IMR-90 (cell line): ENCODE measurements around the gene RASGEF1C. TPM values are rescaled to one million over a fixed set of nuclear protein-coding genes. Genes with fewer than 3 reads are reported as not detected.

Source experiments
- ATAC-seq: fragments of 200-7000 bp; cut with Tn5 transposase; 2 replicates; pipeline ENCODE4 v1.9.1; 2020; ENCODE audit warnings: low read depth, mild to moderate bottlenecking, moderate library complexity
- BruUV-seq: library from RNA; stranded (reverse); fragments of 400-500 nt; replicated peaks from 2 replicates; lab custom pipeline; 2021; lab: Mats Ljungman, UMichigan
- CTCF ChIA-PET: fragments of 300-600 bp; formaldehyde crosslinking; extraction: SDS; loops from one replicate; lab custom pipeline; 2021; ENCODE audit warnings: antibody characterized with exemption; lab: Yijun Ruan, JAX
- POLR2A ChIA-PET: fragments of 300-600 bp; sonication (Branson Sonifier 250); formaldehyde crosslinking; loops from one replicate; lab custom pipeline; 2022; ENCODE audit warnings: antibody characterized with exemption; ENCODE audit not compliant: unreplicated experiment; lab: Charles Lee
- DNase-seq: peaks from one replicate; pipeline ENCODE4 v3.0.0; 2013
- H2AFZ ChIP-seq: replicated peaks from 2 replicates; pipeline ENCODE3; 2013; ENCODE audit warnings: low read length, mild to moderate bottlenecking; ENCODE audit not compliant: poor library complexity
- H2AK5ac ChIP-seq: 2 replicates; pipeline ENCODE4 v1.6.1; 2013; ENCODE audit warnings: low read depth, low read length, inconsistent platforms
- H2AK9ac ChIP-seq: replicated peaks from 2 replicates; pipeline ENCODE3; 2013; ENCODE audit warnings: mild to moderate bottlenecking, low read depth, low read length, moderate library complexity; ENCODE audit not compliant: poor library complexity
- H2BK120ac ChIP-seq: 2 replicates; pipeline ENCODE4 v1.6.1; 2013; ENCODE audit warnings: low read depth, low read length, inconsistent platforms
- H2BK15ac ChIP-seq: 3 replicates; pipeline ENCODE4 v1.6.1; 2013; ENCODE audit warnings: low read depth, low read length, inconsistent platforms
- H2BK20ac ChIP-seq: 2 replicates; pipeline ENCODE4 v1.6.1; 2013; ENCODE audit warnings: low read depth, mild to moderate bottlenecking, inconsistent platforms, low read length, moderate library complexity
- H2BK5ac ChIP-seq: 2 replicates; pipeline ENCODE4 v1.6.1; 2013; ENCODE audit warnings: mild to moderate bottlenecking, low read depth, low read length, inconsistent platforms; ENCODE audit not compliant: poor library complexity, severe bottlenecking
- H3K14ac ChIP-seq: replicated peaks from 2 replicates; pipeline ENCODE4 v1.6.1; 2013; ENCODE audit warnings: low read depth, low read length, inconsistent platforms
- H3K18ac ChIP-seq: 2 replicates; pipeline ENCODE4 v1.6.1; 2013; ENCODE audit warnings: low read depth, low read length, control low read depth
- H3K23ac ChIP-seq: 2 replicates; pipeline ENCODE4 v1.6.1; 2013; ENCODE audit warnings: low read depth, low read length, inconsistent platforms
- H3K27ac ChIP-seq: 2 replicates; pipeline ENCODE4 v1.5.1; 2013; ENCODE audit warnings: mild to moderate bottlenecking, control low read depth, low read length; ENCODE audit not compliant: insufficient read depth
- H3K27me3 ChIP-seq: 2 replicates; pipeline ENCODE4 v1.6.1; 2013; ENCODE audit warnings: low read length; ENCODE audit not compliant: control insufficient read depth, insufficient read depth
- H3K36me3 ChIP-seq: 2 replicates; pipeline ENCODE4 v1.6.1; 2013; ENCODE audit warnings: low read length, mixed read lengths; ENCODE audit not compliant: control insufficient read depth, insufficient read depth
- H3K4ac ChIP-seq: 2 replicates; pipeline ENCODE4 v1.6.1; 2013; ENCODE audit warnings: low read depth, low read length, inconsistent platforms
- H3K4me1 ChIP-seq: 2 replicates; pipeline ENCODE4 v1.6.1; 2013; ENCODE audit warnings: low read length, mixed read lengths; ENCODE audit not compliant: control insufficient read depth, insufficient read depth
- H3K4me2 ChIP-seq: 2 replicates; pipeline ENCODE4 v1.6.1; 2013; ENCODE audit warnings: low read depth, mild to moderate bottlenecking, control low read depth, low read length, moderate library complexity
- H3K4me3 ChIP-seq: 2 replicates; pipeline ENCODE4 v1.5.1; 2013; ENCODE audit warnings: low read depth, mild to moderate bottlenecking, control low read depth, low read length, moderate library complexity; ENCODE audit not compliant: insufficient read depth
- H3K56ac ChIP-seq: 2 replicates; pipeline ENCODE4 v1.6.1; 2013; ENCODE audit warnings: low read length, inconsistent platforms; ENCODE audit not compliant: insufficient read depth; ENCODE audit errors: extremely low read depth
- H3K79me1 ChIP-seq, 2 experiments: 2 replicates each; pipeline ENCODE4 v1.6.1; 2013; ENCODE audit warnings: low read length in 2 of 2, inconsistent platforms in 1 of 2, low read depth in 1 of 2
- H3K9ac ChIP-seq: 2 replicates; pipeline ENCODE4 v1.6.1; 2013; ENCODE audit warnings: low read depth, low read length, control low read depth
- H3K9me1 ChIP-seq: 2 replicates; pipeline ENCODE4 v1.6.1; 2013; ENCODE audit warnings: low read length, inconsistent platforms; ENCODE audit not compliant: insufficient read depth
- H3K9me3 ChIP-seq: 2 replicates; pipeline ENCODE4 v1.6.1; 2013; ENCODE audit warnings: low read length; ENCODE audit not compliant: control insufficient read depth, insufficient read depth
- H4K20me1 ChIP-seq: 2 replicates; pipeline ENCODE4 v1.6.1; 2013; ENCODE audit warnings: low read length, inconsistent platforms; ENCODE audit not compliant: insufficient read depth
- H4K5ac ChIP-seq: 2 replicates; pipeline ENCODE4 v1.6.1; 2013; ENCODE audit warnings: mild to moderate bottlenecking, low read depth, low read length, control low read depth
- H4K8ac ChIP-seq, 2 experiments: 2 replicates each; pipeline ENCODE4 v1.6.1; 2013; ENCODE audit warnings: low read depth in 2 of 2, low read length in 2 of 2, control low read depth in 1 of 2, inconsistent platforms in 1 of 2
- H4K91ac ChIP-seq: 2 replicates; pipeline ENCODE4 v1.6.1; 2013; ENCODE audit warnings: low read depth, low read length, inconsistent platforms; ENCODE audit not compliant: insufficient read depth
- FOS ChIP-seq: fragments of 150-350 bp; IDR thresholded peaks from 2 replicates; pipeline ENCODE4 v1.6.1; 2016; ENCODE audit warnings: low read depth, low read length
- WGBS, 2 experiments: methylation state at CpG; one replicate each; pipeline versions ENCODE4 v1.1.5 to v1.1.7; 2013; ENCODE audit warnings: missing lambda C conversion rate in 2 of 2; ENCODE audit not compliant: insufficient read length in 1 of 2; ENCODE audit errors: extremely low coverage in 2 of 2; 5-methylcytosine and 5-hydroxymethylcytosine counted together
- dilution Hi-C: fragments of 300-500 bp; cut with HindIII; formaldehyde crosslinking; loops from one replicate; pipeline ENCODE4 v1.14.3; 2018; ENCODE audit warnings: low sequenced_read_pairs; ENCODE audit not compliant: unreplicated experiment
- in situ Hi-C: fragments of 300-500 bp; cut with MboI; formaldehyde crosslinking; loops from 3 replicates; pipeline ENCODE4 v1.14.3; 2019; ENCODE audit warnings: low sequenced_read_pairs, inconsistent platforms, mixed read lengths
- intact Hi-C: fragments of 100-400 bp; cut with micrococcal nuclease; formaldehyde crosslinking; loops from 2 replicates; pipeline ENCODE4 v1.10.0; 2022
- polyA plus RNA-seq, 3 experiments: library from polyadenylated mRNA; depleted of rRNA; stranded (reverse); fragments of >200 nt; gene quantifications; 2 replicates each; pipeline ENCODE4 v1.2.3, GENCODE V29; 2012; ENCODE audit warnings: low replicate concordance in 1 of 3
- total RNA-seq: library from RNA; depleted of rRNA; stranded (reverse); fragments of >200 nt; gene quantifications from 2 replicates; pipeline ENCODE4 v1.2.3, GENCODE V29; 2012

RASGEF1C gene
- total and polyA plus RNA-seq, 2 of the 4 experiments (the other 2 are of a cell fraction): not detected

DNA sequence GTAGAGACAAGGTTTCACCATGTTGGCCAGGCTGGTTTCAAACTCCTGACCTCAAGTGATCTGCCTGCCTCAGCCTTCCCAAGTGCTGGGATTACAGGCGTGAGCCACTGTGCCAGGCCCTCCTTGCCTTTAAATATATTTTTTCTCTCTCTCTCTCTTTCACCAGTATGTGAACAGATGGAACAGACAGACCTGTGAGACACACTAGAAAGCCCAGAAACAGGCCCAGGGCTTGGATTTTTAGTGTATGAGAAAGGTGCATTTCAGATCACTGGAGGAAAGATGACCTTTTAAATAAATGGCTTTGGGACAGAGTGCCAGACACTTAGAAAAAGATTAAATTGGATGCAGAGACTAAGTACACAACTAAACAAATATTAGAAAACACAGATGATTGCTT, 3.1 kb downstream of the RASGEF1C start:
- no peak for ATAC-seq
- Histone ChIP-seq H3K79me1 (no peaks in the 10 kb centered on the region), H3K14ac (no peak overlapping the region), H4K20me1 (no peaks in the 10 kb centered on the region), H2AK9ac (no peak overlapping the region), H3K27ac (no peak overlapping the region), H4K8ac (no peak overlapping the region), H3K9ac (no peak overlapping the region), H3K4me2 (no peak overlapping the region), H3K27me3 (peaks cover 16% of the 10 kb centered on the region; the same call in 1 of the 2 replicates), H2BK5ac (no peak overlapping the region), H3K4ac (no peak overlapping the region), H4K5ac (no peak overlapping the region), H3K18ac (no peak overlapping the region), H3K4me3 (no peak overlapping the region), H2BK20ac (no peak overlapping the region), H3K4me1 (peaks cover 1% of the 10 kb centered on the region; the same call in 1 of the 2 replicates), H3K36me3 (no peaks in the 10 kb centered on the region), H2AFZ (no peak overlapping the region), H2BK120ac (no peak overlapping the region), H3K23ac (no peak overlapping the region), H3K56ac (no peak overlapping the region), H3K9me1 (no peaks in the 10 kb centered on the region), H2AK5ac (no peak overlapping the region), H3K9me3 (no peaks in the 10 kb centered on the region), H4K91ac (no peak overlapping the region), H2BK15ac (no peak overlapping the region)
- in situ Hi-C loops (no loop called here), intact Hi-C loops (loop anchor here (10.0 kb wide), 1 partner anchor 399 kb away; no protein-coding TSS in a partner anchor), dilution Hi-C loops (no loop called here)
- WGBS, 2 experiments: no CpG with 5 or more reads among the region's 1 CpG
- no peak for TF ChIP-seq FOS
- ChIA-PET POLR2A (no interaction called here), CTCF (no interaction called here)
- no TSS peak for BruUV-seq
- DNase-seq: no peak
